HepG2 (cell line): ENCODE data around the gene CHIC2. TPM values are rescaled to one million over a fixed set of nuclear protein-coding genes. Genes with fewer than 3 reads are reported as not detected.

Experiments used
- ATAC-seq: fragments of 200-7000 bp; cut with Tn5 transposase; 3 replicates; pipeline ENCODE4 v1.9.1; 2020; ENCODE audit warnings: mild to moderate bottlenecking, moderate library complexity
- BruUV-seq: library from RNA; stranded (reverse); fragments of 400-500 nt; replicated peaks from 2 replicates; lab custom pipeline; 2021; lab: Mats Ljungman, UMichigan
- CTCF ChIA-PET: fragments of 300-600 bp; formaldehyde crosslinking; extraction: SDS; loops from one replicate; lab custom pipeline; 2021; ENCODE audit warnings: low total read pairs, inconsistent platforms, low intra/inter-chr PET ratio; lab: Yijun Ruan, JAX
- POLR2A ChIA-PET: fragments of 350-600 bp; sonication (Branson Sonifier 250); formaldehyde crosslinking; loops from one replicate; lab custom pipeline; 2020; ENCODE audit warnings: antibody characterized with exemption, inconsistent platforms; lab: Yijun Ruan, JAX
- DNase-seq: peaks from one replicate; pipeline ENCODE4 v3.0.0-alpha.2; 2015; ENCODE audit warnings: low spot score
- FAIRE-seq: peaks from 3 replicates; lab custom pipeline; 2011; peaks lifted over from hg19 to GRCh38; lab: Jason Lieb, UNC
- H2AFZ ChIP-seq: one replicate; pipeline ENCODE4 v1.6.1; 2011; ENCODE audit warnings: low read length, inconsistent platforms
- H3K27ac ChIP-seq: fragments of 300-600 bp; 3 replicates; pipeline ENCODE4 v1.8.0; 2011; ENCODE audit warnings: mixed run types, mild to moderate bottlenecking, mixed read lengths, low read length, inconsistent platforms; ENCODE audit not compliant: insufficient read depth; ENCODE audit errors: extremely low read length
- H3K27me3 ChIP-seq, 2 experiments: fragments of 200-600 bp in 1 of 2; 2 replicates in 1 of 2; 3 replicates in 1 of 2; pipeline versions ENCODE4 v1.6.0 to v1.8.0; 2011; ENCODE audit warnings: low read length in 2 of 2, mild to moderate bottlenecking in 2 of 2, moderate library complexity in 2 of 2, inconsistent platforms in 1 of 2; ENCODE audit not compliant: insufficient read depth in 2 of 2, control insufficient read depth in 1 of 2
- H3K36me3 ChIP-seq, 2 experiments: fragments of 200-600 bp in 1 of 2; replicated peaks in 1 of 2; 2 replicates in 1 of 2; 3 replicates in 1 of 2; pipeline versions ENCODE4 v1.5.1 to v1.8.0; 2011; ENCODE audit warnings: low read length in 2 of 2, inconsistent platforms in 1 of 2; ENCODE audit not compliant: insufficient read depth in 2 of 2, control insufficient read depth in 1 of 2
- H3K4me1 ChIP-seq: 2 replicates; pipeline ENCODE4 v1.5.1; 2012; ENCODE audit warnings: low read length, inconsistent platforms; ENCODE audit not compliant: insufficient read depth
- H3K4me2 ChIP-seq: 2 replicates; pipeline ENCODE4 v1.6.0; 2011; ENCODE audit warnings: low read depth, low read length, inconsistent platforms
- H3K4me3 ChIP-seq, 3 experiments: fragments of 200-600 bp in 1 of 3; sonication (generic), shearing (Covaris generic) in 1 of 3; replicated peaks in 1 of 3; 2 replicates each; pipeline ENCODE4 v1.5.1; 2011 to 2016; ENCODE audit warnings: low read length in 3 of 3, inconsistent platforms in 2 of 3, low read depth in 2 of 3, mild to moderate bottlenecking in 2 of 3, control low read depth in 1 of 3, mixed read lengths in 1 of 3; ENCODE audit not compliant: insufficient read depth in 1 of 3
- H3K79me2 ChIP-seq: one replicate; pipeline ENCODE4 v1.6.1; 2011; ENCODE audit warnings: low read length, inconsistent platforms; ENCODE audit not compliant: insufficient read depth
- H3K9ac ChIP-seq: 2 replicates; pipeline ENCODE4 v1.6.0; 2011; ENCODE audit warnings: mild to moderate bottlenecking, low read depth, low read length, inconsistent platforms; ENCODE audit not compliant: insufficient read depth
- H3K9me3 ChIP-seq: 2 replicates; pipeline ENCODE4 v1.5.1; 2012; ENCODE audit warnings: mild to moderate bottlenecking, low read length
- H4K20me1 ChIP-seq: 2 replicates; pipeline ENCODE4 v1.6.0; 2011; ENCODE audit warnings: inconsistent platforms, mild to moderate bottlenecking, low read length, moderate library complexity; ENCODE audit not compliant: insufficient read depth
- ARNT ChIP-seq: fragments of 450-650 bp; IDR thresholded peaks from 2 replicates; pipeline ENCODE4 v1.6.1; 2017
- ATF4 ChIP-seq, 2 experiments: fragments of 450-650 bp in 1 of 2; sonication (generic) in 1 of 2; formaldehyde crosslinking; IDR thresholded peaks; 2 replicates each; pipeline versions ENCODE4 v1.5.0 to v1.8.0; 2020 to 2022; ENCODE audit warnings: mild to moderate bottlenecking in 1 of 2, missing genetic modification reagents in 1 of 2
- E2F5 ChIP-seq: sonication (generic); formaldehyde crosslinking; conservative IDR thresholded peaks from 2 replicates; pipeline ENCODE4 v1.4.0; 2020; ENCODE audit warnings: missing genetic modification reagents
- HIC2 ChIP-seq: sonication (generic); formaldehyde crosslinking; IDR thresholded peaks from 2 replicates; pipeline ENCODE4 v1.9.0; 2022; ENCODE audit warnings: low read depth, missing genetic modification reagents
- KLF15 ChIP-seq: sonication (generic); formaldehyde crosslinking; IDR thresholded peaks from 2 replicates; pipeline ENCODE4 v1.8.1; 2023; ENCODE audit warnings: borderline replicate concordance, mild to moderate bottlenecking, inconsistent platforms, missing genetic modification reagents, mixed read lengths
- PAX8 ChIP-seq: sonication (generic); formaldehyde crosslinking; IDR thresholded peaks from 2 replicates; pipeline ENCODE4 v1.8.0; 2022; ENCODE audit warnings: mild to moderate bottlenecking, missing genetic modification reagents, borderline replicate concordance
- RFXANK ChIP-seq: IDR thresholded peaks from 2 replicates; pipeline ENCODE4 v1.6.1; 2016
- SIX4 ChIP-seq: sonication (generic); formaldehyde crosslinking; IDR thresholded peaks from 2 replicates; pipeline ENCODE4 v1.4.0; 2020; ENCODE audit warnings: missing genetic modification reagents
- SRSF4 ChIP-seq: fragments of 200-400 bp; formaldehyde crosslinking; IDR thresholded peaks from one replicate; pipeline ENCODE4 v1.6.1; 2018; ENCODE audit warnings: mild to moderate bottlenecking, low read depth, low read length, moderate library complexity; ENCODE audit not compliant: poor library complexity, severe bottlenecking
- TEAD2 ChIP-seq: sonication (generic); formaldehyde crosslinking; IDR thresholded peaks from 2 replicates; pipeline ENCODE4 v1.9.0; 2021; ENCODE audit warnings: missing genetic modification reagents
- ZNF260 ChIP-seq: sonication (generic); formaldehyde crosslinking; IDR thresholded peaks from 2 replicates; pipeline ENCODE4 v1.4.0; 2020; ENCODE audit warnings: missing genetic modification reagents, low read depth, mild to moderate bottlenecking, borderline replicate concordance
- ZNF329 ChIP-seq: sonication (generic); formaldehyde crosslinking; IDR thresholded peaks from 2 replicates; pipeline ENCODE4 v1.9.0; 2021; ENCODE audit warnings: low read depth, mild to moderate bottlenecking, missing genetic modification reagents
- ZNF75D ChIP-seq: sonication (generic); formaldehyde crosslinking; IDR thresholded peaks from 2 replicates; pipeline ENCODE4 v1.8.1; 2023; ENCODE audit warnings: missing genetic modification reagents, mild to moderate bottlenecking, borderline replicate concordance
- ZNF790 ChIP-seq: sonication (generic); formaldehyde crosslinking; IDR thresholded peaks from 2 replicates; pipeline ENCODE4 v1.8.0; 2022; ENCODE audit warnings: missing genetic modification reagents, mild to moderate bottlenecking, borderline replicate concordance
- WGBS: methylation state at CpG from one replicate; pipeline ENCODE4 v1.1.6; 2017; ENCODE audit warnings: low lambda C conversion rate; 5-methylcytosine and 5-hydroxymethylcytosine counted together
- in situ Hi-C: cut with HindIII; loops from 2 replicates; pipeline ENCODE4 v1.10.0; 2017; ENCODE audit warnings: low pct_unique_long_range_greater_than_20kb; ENCODE audit not compliant: extremely low pct_ligation_motif_present
- intact Hi-C: fragments of 100-400 bp; cut with micrococcal nuclease; formaldehyde crosslinking; loops from one replicate; pipeline ENCODE4 v1.10.0; 2022; ENCODE audit not compliant: unreplicated experiment
- polyA plus RNA-seq, 8 experiments: library from polyadenylated mRNA; depleted of rRNA in 3 of 8; stranded (reverse) in 7 of 8; unstranded in 1 of 8; fragments of >200 nt; fragmentation: Illumina TruSeq in 4 of 8; extraction: Trizol in 4 of 8; gene quantifications; 2 replicates each; pipeline versions ENCODE4 v1.2.1 to v1.2.3, GENCODE V29; 2011 to 2016; ENCODE audit warnings: low read depth in 4 of 8, missing spikeins in 1 of 8, mixed read lengths in 1 of 8; ENCODE audit not compliant: insufficient read depth in 1 of 8
- total RNA-seq, 5 experiments: library from RNA; depleted of rRNA; stranded (reverse); fragments of >200 nt; fragmentation: Illumina TruSeq; extraction: Trizol; gene quantifications; 2 replicates each; pipeline ENCODE4 v1.2.3, GENCODE V29; 2016; ENCODE audit warnings: low read depth in 1 of 5

CHIC2 gene
- total and polyA plus RNA-seq, 2 of the 13 experiments (the other 11 are each of a cell fraction or from before 2014, with no cell fraction given): 10.0 to 17.2 TPM

- Histone ChIP-seq H2AFZ (no peak overlapping the region), H3K9me3 (no peaks in the 10 kb centered on the region), H4K20me1 (no peaks in the 10 kb centered on the region), H3K27ac (no peak overlapping the region), H3K4me2 (no peak overlapping the region), H3K9ac (no peak overlapping the region), H3K4me1 (peaks cover 10% of the 10 kb centered on the region), H3K79me2 (no peaks in the 10 kb centered on the region), H3K27me3 (no peaks in the 10 kb centered on the region), H3K36me3 (no peaks in the 10 kb centered on the region), H3K4me3 (no peak overlapping the region)
- WGBS: 95% methylated on average over 4 of the region's 4 CpGs
- BruUV-seq: no TSS peak
- FAIRE-seq: no peak
- intact Hi-C loops (no loop called here), in situ Hi-C loops (no loop called here)
- ATAC-seq: no peak
- POLR2A ChIA-PET: no interaction called here
- DNase-seq: no peak
- no peak for TF ChIP-seq HIC2 (CRISPR knock-in tag)
- no peak for TF ChIP-seq PAX8 (CRISPR knock-in tag)
- TF ChIP-seq ZNF329 (CRISPR knock-in tag): no peak
- no peak for TF ChIP-seq ATF4 (CRISPR knock-in tag; IDR thresholded peaks at IDR 0.05)
- TF ChIP-seq SRSF4: no peak
- TF ChIP-seq KLF15 (CRISPR knock-in tag): no peak
- no peak for TF ChIP-seq ZNF790 (CRISPR knock-in tag)
- TF ChIP-seq ARNT: no peak
- TF ChIP-seq RFXANK: no peak
- no peak for TF ChIP-seq ZNF260
- TF ChIP-seq E2F5 (CRISPR knock-in tag): no peak
- no peak for TF ChIP-seq TEAD2
- TF ChIP-seq ZNF75D (CRISPR knock-in tag): no peak
- no peak for TF ChIP-seq SIX4 (CRISPR knock-in tag)
- CTCF ChIA-PET: no interaction called here
Observed at GRCh38 chr4:53997898-53998297, 66.5 kb downstream of the CHIC2 start.
